ENCODE data around the gene ITIH3. TPM values are rescaled to one million over a fixed set of nuclear protein-coding genes. Genes with fewer than 3 reads are reported as not detected.

ITIH3 gene
- total RNA-seq, 1 experiment from 2014 or later = not detected

- intact Hi-C loops (cut with micrococcal nuclease; ENCODE audit: unreplicated experiment) = no loop called here
- ChIA-PET POLR2A (ENCODE audit: low non-redundant PET) (no interaction called here), CTCF (no interaction called here)
- no peak for DNase-seq (ENCODE audit: low spot score)
- H3K4me3 ChIP-seq (ENCODE audit: low read depth, low read length, poor library complexity, severe bottlenecking) = no peak overlapping the region
- no TSS peak for BruUV-seq (replicated peaks)
- H3K27ac ChIP-seq (ENCODE audit: low read depth, low read length, poor library complexity, severe bottlenecking) = no peak overlapping the region
- TF ChIP-seq EZH2 (IDR thresholded peaks at IDR 0.05; ENCODE audit: borderline replicate concordance, low read depth, low read length, poor library complexity, severe bottlenecking) = no peak
- TF ChIP-seq CTCF (conservative IDR thresholded peaks at IDR 0.05; ENCODE audit: low read depth, low read length) = no peak
- H3K27me3 ChIP-seq (replicated peaks; ENCODE audit: insufficient read depth, low read depth, low read length, poor library complexity) = no peaks in the 10 kb centered on the region
- no peaks in the 10 kb centered on the region for H3K4me1 ChIP-seq (ENCODE audit: insufficient read depth, low read length, poor library complexity, severe bottlenecking)
- H3K36me3 ChIP-seq (ENCODE audit: insufficient read depth, low read length, poor library complexity, severe bottlenecking) = no peaks in the 10 kb centered on the region
- H3K9me3 ChIP-seq (ENCODE audit: low read depth, low read length, poor library complexity, severe bottlenecking) = no peaks in the 10 kb centered on the region
Observed at GRCh38 chr3:52824037-52824436, 29.4 kb downstream of the ITIH3 start.

- Histone ChIP-seq H3K9me3 (ENCODE audit: low read depth, low read length, poor library complexity, severe bottlenecking) (no peaks in the 10 kb centered on the region), H3K4me3 (ENCODE audit: low read depth, low read length, poor library complexity, severe bottlenecking) (no peak overlapping the region), H3K27me3 (replicated peaks; ENCODE audit: insufficient read depth, low read depth, low read length, poor library complexity) (no peaks in the 10 kb centered on the region), H3K27ac (ENCODE audit: low read depth, low read length, poor library complexity, severe bottlenecking) (no peak overlapping the region), H3K36me3 (ENCODE audit: insufficient read depth, low read length, poor library complexity, severe bottlenecking) (no peaks in the 10 kb centered on the region), H3K4me1 (ENCODE audit: insufficient read depth, low read length, poor library complexity, severe bottlenecking) (no peaks in the 10 kb centered on the region)
- BruUV-seq (replicated peaks) = no TSS peak
- CTCF ChIA-PET = no interaction called here
- no peak for DNase-seq (ENCODE audit: low spot score)
- POLR2A ChIA-PET (ENCODE audit: low non-redundant PET) = no interaction called here
- no peak for TF ChIP-seq EZH2 (IDR thresholded peaks at IDR 0.05; ENCODE audit: borderline replicate concordance, low read depth, low read length, poor library complexity, severe bottlenecking)
- no peak for TF ChIP-seq CTCF (conservative IDR thresholded peaks at IDR 0.05; ENCODE audit: low read depth, low read length)
- intact Hi-C loops (cut with micrococcal nuclease; ENCODE audit: unreplicated experiment) = no loop called here
Observed at GRCh38 chr3:52827441-52827840, 32.8 kb downstream of the ITIH3 start.

- Histone ChIP-seq H3K9me3 (ENCODE audit: low read depth, low read length, poor library complexity, severe bottlenecking) (no peaks in the 10 kb centered on the region), H3K27ac (ENCODE audit: low read depth, low read length, poor library complexity, severe bottlenecking) (no peak overlapping the region), H3K27me3 (replicated peaks; ENCODE audit: insufficient read depth, low read depth, low read length, poor library complexity) (no peaks in the 10 kb centered on the region), H3K4me3 (ENCODE audit: low read depth, low read length, poor library complexity, severe bottlenecking) (no peak overlapping the region), H3K36me3 (ENCODE audit: insufficient read depth, low read length, poor library complexity, severe bottlenecking) (no peaks in the 10 kb centered on the region), H3K4me1 (ENCODE audit: insufficient read depth, low read length, poor library complexity, severe bottlenecking) (no peaks in the 10 kb centered on the region)
- intact Hi-C loops (cut with micrococcal nuclease; ENCODE audit: unreplicated experiment) = no loop called here
- CTCF ChIA-PET = no interaction called here
- no peak for DNase-seq (ENCODE audit: low spot score)
- POLR2A ChIA-PET (ENCODE audit: low non-redundant PET) = no interaction called here
- TF ChIP-seq CTCF (conservative IDR thresholded peaks at IDR 0.05; ENCODE audit: low read depth, low read length) (no peak), EZH2 (IDR thresholded peaks at IDR 0.05; ENCODE audit: borderline replicate concordance, low read depth, low read length, poor library complexity, severe bottlenecking) (no peak)
- no TSS peak for BruUV-seq (replicated peaks)
Observed at GRCh38 chr3:52827866-52828376, 33.3 kb downstream of the ITIH3 start.

Measured in A673 (cell line).